HG03066 (cell line): Measurements from ENCODE around the gene GNG12.

Experiments
- ATAC-seq: cut with Tn5 transposase; IDR thresholded peaks from one replicate; pipeline ENCODE4 v1.9.1; 2021; ENCODE audit warnings: low read depth; ENCODE audit not compliant: unreplicated experiment

The GNG12 gene

GRCh38 chr1:67713057-67713846 is 120.0 kb downstream of the GNG12 start:
- ATAC-seq, result no peak

GRCh38 chr1:67711855-67712212 is 121.4 kb downstream of the GNG12 start:
- ATAC-seq, result no peak

GRCh38 chr1:67711158-67711854 is 122.0 kb downstream of the GNG12 start:
- no peak for ATAC-seq

- no peak for ATAC-seq
Observed at GRCh38 chr1:67710417-67710816, 122.8 kb downstream of the GNG12 start.

GRCh38 chr1:67708606-67709005 is 124.7 kb downstream of the GNG12 start:
- no peak for ATAC-seq

GRCh38 chr1:67705735-67706453 is 127.4 kb downstream of the GNG12 start:
- ATAC-seq, result no peak

- ATAC-seq, result no peak
Observed at GRCh38 chr1:67704351-67704750, 128.9 kb downstream of the GNG12 start.

GRCh38 chr1:67701876-67702275 is 131.4 kb downstream of the GNG12 start:
- ATAC-seq, result no peak

- ATAC-seq, result no peak
Observed at GRCh38 chr1:67700692-67701410, 132.4 kb downstream of the GNG12 start.

GRCh38 chr1:67700220-67700619 is 133.0 kb downstream of the GNG12 start:
- ATAC-seq, result no peak

- ATAC-seq, result no peak
Observed at GRCh38 chr1:67696708-67697107, 136.6 kb downstream of the GNG12 start.

GRCh38 chr1:67695963-67696362 is 137.3 kb downstream of the GNG12 start:
- no peak for ATAC-seq

GRCh38 chr1:67691712-67692111 is 141.6 kb downstream of the GNG12 start:
- ATAC-seq, result no peak

GRCh38 chr1:67690411-67690810 is 142.9 kb downstream of the GNG12 start:
- no peak for ATAC-seq

GRCh38 chr1:67690018-67690363 is 143.3 kb downstream of the GNG12 start:
- no peak for ATAC-seq

GRCh38 chr1:67689267-67690017 is 143.8 kb downstream of the GNG12 start:
- no peak for ATAC-seq

GRCh38 chr1:67688526-67689219 is 144.6 kb downstream of the GNG12 start:
- no peak for ATAC-seq

GRCh38 chr1:67687649-67688048 is 145.6 kb downstream of the GNG12 start:
- no peak for ATAC-seq

- ATAC-seq, result no peak
Observed at GRCh38 chr1:67687198-67687545, 146.1 kb downstream of the GNG12 start.
